K562 (cell line): ENCODE data around the gene PIK3R2. TPM values are rescaled to one million over a fixed set of nuclear protein-coding genes. Genes with fewer than 3 reads are reported as not detected.

Experiments
- ARID4B ChIP-seq: sonication (generic); formaldehyde crosslinking; IDR thresholded peaks from 2 replicates; pipeline ENCODE4 v1.8.0; 2022; ENCODE audit warnings: mild to moderate bottlenecking, missing genetic modification reagents
- HMGN3 ChIP-seq: IDR thresholded peaks from 2 replicates; pipeline ENCODE4 v1.6.1; 2011; ENCODE audit warnings: borderline replicate concordance, low read depth, mild to moderate bottlenecking, mixed read lengths, low read length; ENCODE audit not compliant: insufficient read length; ENCODE audit errors: extremely low read depth
- MAZ ChIP-seq, 2 experiments: fragments of 450-650 bp in 1 of 2; sonication (generic) in 1 of 2; formaldehyde crosslinking; IDR thresholded peaks in 1 of 2; conservative IDR thresholded peaks in 1 of 2; 2 replicates each; pipeline versions ENCODE4 v1.4.0 to v1.5.0; 2020; ENCODE audit warnings: mild to moderate bottlenecking in 1 of 2, missing genetic modification reagents in 1 of 2
- polyA plus RNA-seq, 8 experiments: library from polyadenylated mRNA; depleted of rRNA in 4 of 8; stranded (reverse) in 5 of 8; unstranded in 3 of 8; fragments of >200 nt; fragmentation: Nextera tagmentation in 2 of 8; fragmentation: Illumina TruSeq in 1 of 8; extraction: Ambion mirVana in 2 of 8; extraction: Trizol in 1 of 8; gene quantifications; 2 replicates each; pipeline versions ENCODE4 v1.2.1 to v1.2.3, GENCODE V29; 2011 to 2014; ENCODE audit warnings: inconsistent platforms in 1 of 8, missing spikeins in 1 of 8
- total RNA-seq, 7 experiments: library from RNA; depleted of rRNA in 6 of 7; stranded (reverse); fragments of >200 nt in 6 of 7; fragmentation: Illumina TruSeq in 2 of 7; extraction: Trizol in 2 of 7; gene quantifications; 2 replicates each; pipeline versions ENCODE4 v1.2.1 to v1.2.3, GENCODE V29; 2011 to 2021; ENCODE audit warnings: low replicate concordance in 1 of 7

Gene PIK3R2
- total and polyA plus RNA-seq, 9 of the 15 experiments (the other 6 are each of a cell fraction or from before 2014, with no cell fraction given): 0.39 to 37.9 (median 5.3) TPM

- TF ChIP-seq ARID4B (CRISPR knock-in tag) (0 out of 2 replicates have a peak, but pooled peaks have one; percentile 12), HMGN3 (peak; percentile 1), MAZ (CRISPR knock-in tag; conservative IDR thresholded peaks at IDR 0.05 in 1 of 2, IDR thresholded peaks at IDR 0.05 in 1 of 2) (peak in 1 of 2 experiments; percentile 52; a peak in 2 of 4 replicates)
Observed at GRCh38 chr19:18153556-18154134, 682 bp downstream of the PIK3R2 start (continued).
